Smooth muscle cell (in vitro differentiated cells): ENCODE data around the gene TBC1D4. TPM values are rescaled to one million over a fixed set of nuclear protein-coding genes. Genes with fewer than 3 reads are reported as not detected.

Experiments used
- DNase-seq: peaks from one replicate; lab custom pipeline; 2025; ENCODE audit not compliant: unreplicated experiment; lab: John Stamatoyannopoulos, UW
- H2AFZ ChIP-seq: fragments of 200-600 bp; sonication (generic); 2 replicates; pipeline ENCODE4 v1.6.0; 2016; ENCODE audit warnings: antibody characterized with exemption, low read depth, mild to moderate bottlenecking
- H3F3A ChIP-seq: fragments of 200-600 bp; sonication (generic); 2 replicates; pipeline ENCODE4 v1.6.0; 2017; ENCODE audit warnings: antibody characterized with exemption, low read depth
- H3K27ac ChIP-seq: fragments of 200-600 bp; sonication (generic); 2 replicates; pipeline ENCODE4 v1.5.1; 2016; ENCODE audit warnings: low read depth, mild to moderate bottlenecking
- H3K27me3 ChIP-seq: fragments of 200-600 bp; sonication (generic); 2 replicates; pipeline ENCODE4 v1.6.1; 2016; ENCODE audit warnings: low read depth, mild to moderate bottlenecking
- H3K36me3 ChIP-seq: fragments of 200-600 bp; sonication (generic); 2 replicates; pipeline ENCODE4 v1.5.1; 2016; ENCODE audit warnings: low read depth
- H3K4me1 ChIP-seq: fragments of 200-600 bp; sonication (generic); 2 replicates; pipeline ENCODE4 v1.5.1; 2016; ENCODE audit warnings: low read depth
- H3K4me2 ChIP-seq: fragments of 200-600 bp; sonication (generic); 2 replicates; pipeline ENCODE4 v1.6.0; 2016; ENCODE audit warnings: mild to moderate bottlenecking
- H3K4me3 ChIP-seq: fragments of 200-600 bp; sonication (generic); 2 replicates; pipeline ENCODE4 v1.5.1; 2016; ENCODE audit warnings: mild to moderate bottlenecking
- H3K79me2 ChIP-seq: fragments of 200-600 bp; sonication (generic); 2 replicates; pipeline ENCODE4 v1.6.0; 2016; ENCODE audit warnings: low read depth, mild to moderate bottlenecking
- H3K9ac ChIP-seq: fragments of 200-600 bp; sonication (generic); 2 replicates; pipeline ENCODE4 v1.6.0; 2016; ENCODE audit warnings: low read depth
- H3K9me3 ChIP-seq: fragments of 200-600 bp; sonication (generic); replicated peaks from 2 replicates; pipeline ENCODE4 v1.5.1; 2016; ENCODE audit warnings: low read depth
- H4K20me1 ChIP-seq: fragments of 200-600 bp; sonication (generic); 2 replicates; pipeline ENCODE4 v1.6.0; 2016; ENCODE audit warnings: low read depth
- CTCF ChIP-seq: fragments of 200-600 bp; sonication (generic); IDR thresholded peaks from 2 replicates; pipeline ENCODE4 v1.5.1; 2017; ENCODE audit warnings: borderline replicate concordance, mild to moderate bottlenecking, antibody characterized with exemption; ENCODE audit not compliant: insufficient read depth, poor library complexity, severe bottlenecking
- WGBS: methylation state at CpG from one replicate; pipeline ENCODE4 v1.1.7; 2016; ENCODE audit warnings: low lambda C conversion rate; 5-methylcytosine and 5-hydroxymethylcytosine counted together
- polyA plus RNA-seq: library from polyadenylated mRNA; unstranded; fragments of >200 nt; fragmentation: Nextera tagmentation; extraction: Ambion mirVana; gene quantifications from 2 replicates; pipeline ENCODE4 v1.2.1, GENCODE V29; 2016
- total RNA-seq: library from RNA; depleted of rRNA; stranded (reverse); fragments of >200 nt; gene quantifications from 2 replicates; pipeline ENCODE4 v1.2.3, GENCODE V29; 2014

The TBC1D4 gene
- total and polyA plus RNA-seq, 2 experiments from 2014 or later = 7.7 to 21.9 TPM

GRCh38 chr13:75347925-75348324 lies 134.0 kb downstream of the TBC1D4 start:
- Histone ChIP-seq H3K4me1 (no peaks in the 10 kb centered on the region), H3K36me3 (peaks cover 3% of the 10 kb centered on the region), H3K4me2 (no peak overlapping the region), H3K27me3 (no peaks in the 10 kb centered on the region), H3K4me3 (no peak overlapping the region), H2AFZ (no peak overlapping the region), H4K20me1 (no peaks in the 10 kb centered on the region), H3K79me2 (no peaks in the 10 kb centered on the region), H3K27ac (no peak overlapping the region), H3K9me3 (no peaks in the 10 kb centered on the region), H3K9ac (no peak overlapping the region), H3F3A (no peaks in the 10 kb centered on the region)
- WGBS = 100% methylated on average over 1 of the region's 1 CpG
- no peak for TF ChIP-seq CTCF
- DNase-seq = no peak

GRCh38 chr13:75347457-75347856 lies 134.5 kb downstream of the TBC1D4 start:
- Histone ChIP-seq H3F3A (no peaks in the 10 kb centered on the region), H3K9me3 (no peaks in the 10 kb centered on the region), H3K36me3 (peaks cover 3% of the 10 kb centered on the region), H3K4me1 (no peaks in the 10 kb centered on the region), H3K9ac (no peak overlapping the region), H2AFZ (no peak overlapping the region), H3K79me2 (no peaks in the 10 kb centered on the region), H3K4me3 (no peak overlapping the region), H3K27ac (no peak overlapping the region), H3K4me2 (no peak overlapping the region), H4K20me1 (no peaks in the 10 kb centered on the region), H3K27me3 (no peaks in the 10 kb centered on the region)
- TF ChIP-seq CTCF = no peak
- DNase-seq = no peak
- WGBS = 94% methylated on average over 1 of the region's 1 CpG

GRCh38 chr13:75345193-75345592 lies 136.8 kb downstream of the TBC1D4 start:
- H2AFZ ChIP-seq = no peak overlapping the region
- no peaks in the 10 kb centered on the region for H4K20me1 ChIP-seq
- no peaks in the 10 kb centered on the region for H3F3A ChIP-seq
- H3K27me3 ChIP-seq = no peaks in the 10 kb centered on the region
- H3K79me2 ChIP-seq = no peaks in the 10 kb centered on the region
- TF ChIP-seq CTCF = no peak
- H3K9me3 ChIP-seq = no peaks in the 10 kb centered on the region
- peak overlapping the region; percentile 66 for H3K27ac ChIP-seq
- H3K4me3 ChIP-seq = no peak overlapping the region
- peaks cover 3% of the 10 kb centered on the region for H3K36me3 ChIP-seq
- peak overlapping the region; percentile 6 for H3K4me2 ChIP-seq
- DNase-seq = no peak
- WGBS = 59% methylated on average over 2 of the region's 2 CpGs
- no peaks in the 10 kb centered on the region for H3K4me1 ChIP-seq
- no peak overlapping the region for H3K9ac ChIP-seq

- no peak for TF ChIP-seq CTCF
- no peaks in the 10 kb centered on the region for H3F3A ChIP-seq
- no peak overlapping the region for H2AFZ ChIP-seq
- no peak overlapping the region for H3K9ac ChIP-seq
- H3K4me3 ChIP-seq = no peak overlapping the region
- H3K4me1 ChIP-seq = no peaks in the 10 kb centered on the region
- no peak overlapping the region for H3K27ac ChIP-seq
- H3K79me2 ChIP-seq = no peaks in the 10 kb centered on the region
- no peak overlapping the region for H3K4me2 ChIP-seq
- no peaks in the 10 kb centered on the region for H3K36me3 ChIP-seq
- WGBS = 97% methylated on average over 5 of the region's 5 CpGs
- no peaks in the 10 kb centered on the region for H4K20me1 ChIP-seq
- no peaks in the 10 kb centered on the region for H3K27me3 ChIP-seq
- no peaks in the 10 kb centered on the region for H3K9me3 ChIP-seq
- no peak for DNase-seq
Measured at GRCh38 chr13:75341028-75341427, 140.9 kb downstream of the TBC1D4 start.
